GM13977 (cell line): ENCODE measurements around the gene NES.

ENCODE experiments used
- DNase-seq: peaks from one replicate; pipeline ENCODE4 v3.0.0; 2012; ENCODE audit warnings: low spot score
- in situ Hi-C: fragments of 300-500 bp; cut with MboI; formaldehyde crosslinking; loops from one replicate; pipeline ENCODE4 v1.12.0; 2022; ENCODE audit warnings: low sequenced_read_pairs, low pct_unique_long_range_greater_than_20kb, mixed read lengths, inconsistent platforms; ENCODE audit not compliant: unreplicated experiment
- TF ChIP-seq, protein P1 (sequence below): IDR thresholded peaks from 2 replicates; pipeline ENCODE4 v1.5.1; 2012; ENCODE audit warnings: mild to moderate bottlenecking, control low read depth; ENCODE audit not compliant: insufficient read depth; ENCODE audit errors: extremely low read depth, missing control alignments

NES gene

DNA sequence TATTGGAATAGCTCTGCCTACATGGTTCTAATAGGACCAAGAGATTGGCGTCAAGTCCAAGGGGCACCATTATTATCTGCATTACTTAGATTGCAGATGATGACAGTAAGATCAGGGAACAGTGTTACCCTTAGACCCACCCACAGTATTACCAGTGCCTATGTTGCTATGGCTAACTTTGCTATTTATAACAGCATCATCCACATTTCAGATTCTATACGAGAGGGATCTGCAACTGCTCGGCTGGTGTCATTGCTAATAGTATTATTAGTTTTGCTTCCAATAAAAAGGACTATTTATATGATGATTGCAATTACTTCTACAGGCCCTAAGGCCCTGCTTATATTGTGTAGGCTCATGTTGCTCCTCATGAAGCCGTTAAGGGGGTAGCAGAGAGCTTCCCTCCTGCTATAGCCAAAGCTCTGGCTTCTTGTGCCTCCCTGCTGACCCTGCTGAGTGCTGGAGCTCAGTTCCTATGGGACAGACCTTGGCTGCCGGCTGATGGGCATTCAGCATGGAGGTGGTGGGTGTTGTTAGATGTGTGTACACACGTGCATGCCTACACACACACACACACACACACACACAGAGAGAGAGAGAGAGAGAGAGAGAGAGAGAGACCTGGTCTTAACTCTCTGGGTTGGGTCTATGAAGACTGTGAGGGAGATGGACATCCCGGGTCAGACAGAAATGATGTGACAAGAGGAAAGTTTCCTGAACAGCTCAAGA is 34.0 kb downstream of the NES start:
- in situ Hi-C loops, result no loop called here
- TF ChIP-seq, protein P1, sequence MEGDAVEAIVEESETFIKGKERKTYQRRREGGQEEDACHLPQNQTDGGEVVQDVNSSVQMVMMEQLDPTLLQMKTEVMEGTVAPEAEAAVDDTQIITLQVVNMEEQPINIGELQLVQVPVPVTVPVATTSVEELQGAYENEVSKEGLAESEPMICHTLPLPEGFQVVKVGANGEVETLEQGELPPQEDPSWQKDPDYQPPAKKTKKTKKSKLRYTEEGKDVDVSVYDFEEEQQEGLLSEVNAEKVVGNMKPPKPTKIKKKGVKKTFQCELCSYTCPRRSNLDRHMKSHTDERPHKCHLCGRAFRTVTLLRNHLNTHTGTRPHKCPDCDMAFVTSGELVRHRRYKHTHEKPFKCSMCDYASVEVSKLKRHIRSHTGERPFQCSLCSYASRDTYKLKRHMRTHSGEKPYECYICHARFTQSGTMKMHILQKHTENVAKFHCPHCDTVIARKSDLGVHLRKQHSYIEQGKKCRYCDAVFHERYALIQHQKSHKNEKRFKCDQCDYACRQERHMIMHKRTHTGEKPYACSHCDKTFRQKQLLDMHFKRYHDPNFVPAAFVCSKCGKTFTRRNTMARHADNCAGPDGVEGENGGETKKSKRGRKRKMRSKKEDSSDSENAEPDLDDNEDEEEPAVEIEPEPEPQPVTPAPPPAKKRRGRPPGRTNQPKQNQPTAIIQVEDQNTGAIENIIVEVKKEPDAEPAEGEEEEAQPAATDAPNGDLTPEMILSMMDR, result no peak
- DNase-seq, result no peak

DNA sequence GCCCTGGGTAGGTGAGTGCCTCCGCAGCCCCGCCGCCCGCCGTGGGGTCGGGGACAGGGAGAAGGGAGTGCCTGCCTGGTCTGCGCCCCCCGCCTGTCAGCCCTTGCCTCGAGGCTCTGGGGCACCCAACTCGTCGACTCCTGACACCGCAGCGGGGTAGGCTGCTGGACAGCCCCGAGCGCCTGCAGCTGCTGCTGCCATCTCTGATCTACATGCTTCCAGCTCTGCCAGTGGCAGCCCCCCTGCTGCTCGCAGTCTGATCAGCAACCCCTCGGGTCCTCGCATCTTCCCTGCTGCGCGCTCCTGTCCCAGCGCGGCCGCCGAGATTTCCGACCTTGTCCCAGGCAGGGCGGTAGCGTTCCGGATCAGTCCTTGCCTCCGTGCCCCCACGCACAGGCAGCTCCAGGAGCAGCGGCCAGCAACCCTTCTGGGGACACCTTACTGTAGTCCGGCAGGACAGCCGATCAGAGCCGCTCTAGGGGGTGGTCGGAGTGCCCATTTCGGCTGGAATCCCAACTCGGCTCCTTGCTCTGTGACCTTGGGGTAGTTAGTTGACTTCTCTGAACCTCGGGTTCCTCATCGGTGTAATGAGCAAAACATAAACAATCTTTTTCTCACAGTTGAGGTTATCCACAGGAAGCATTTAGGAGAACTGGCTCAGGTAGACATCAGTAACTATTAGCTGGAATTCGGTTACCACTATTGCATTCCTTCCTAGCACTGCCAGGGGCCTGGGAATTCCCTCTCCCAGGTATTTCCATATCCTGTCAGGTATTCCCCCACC is 34.8 kb downstream of the NES start:
- DNase-seq, result no peak
- TF ChIP-seq, protein P1, result no peak
- in situ Hi-C loops, result no loop called here

DNA sequence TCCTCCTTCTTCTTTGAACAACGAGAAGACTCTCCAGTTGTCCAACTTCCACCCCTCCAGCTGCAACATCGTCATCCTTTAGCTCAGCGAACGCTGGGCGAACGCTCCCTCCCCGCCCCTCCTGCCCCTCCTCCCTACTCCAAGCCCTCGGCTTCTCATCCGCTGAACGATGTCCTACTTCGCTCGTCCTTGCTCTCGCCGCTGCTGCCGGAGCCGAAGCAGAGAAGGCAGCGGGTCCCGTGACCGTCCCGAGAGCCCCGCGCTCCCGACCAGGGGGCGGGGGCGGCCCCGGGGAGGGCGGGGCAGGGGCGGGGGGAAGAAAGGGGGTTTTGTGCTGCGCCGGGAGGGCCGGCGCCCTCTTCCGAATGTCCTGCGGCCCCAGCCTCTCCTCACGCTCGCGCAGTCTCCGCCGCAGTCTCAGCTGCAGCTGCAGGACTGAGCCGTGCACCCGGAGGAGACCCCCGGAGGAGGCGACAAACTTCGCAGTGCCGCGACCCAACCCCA is 35.4 kb downstream of the NES start, which contains the start of gene BCAN:
BCAN (plus strand) TSS at position 357 of the 504 bp plus-strand sequence. CDS start 3,938 bp downstream, outside the sequence.
- peak; percentile 74 for DNase-seq
- TF ChIP-seq, protein P1, result no peak
- in situ Hi-C loops, result no loop called here

DNA sequence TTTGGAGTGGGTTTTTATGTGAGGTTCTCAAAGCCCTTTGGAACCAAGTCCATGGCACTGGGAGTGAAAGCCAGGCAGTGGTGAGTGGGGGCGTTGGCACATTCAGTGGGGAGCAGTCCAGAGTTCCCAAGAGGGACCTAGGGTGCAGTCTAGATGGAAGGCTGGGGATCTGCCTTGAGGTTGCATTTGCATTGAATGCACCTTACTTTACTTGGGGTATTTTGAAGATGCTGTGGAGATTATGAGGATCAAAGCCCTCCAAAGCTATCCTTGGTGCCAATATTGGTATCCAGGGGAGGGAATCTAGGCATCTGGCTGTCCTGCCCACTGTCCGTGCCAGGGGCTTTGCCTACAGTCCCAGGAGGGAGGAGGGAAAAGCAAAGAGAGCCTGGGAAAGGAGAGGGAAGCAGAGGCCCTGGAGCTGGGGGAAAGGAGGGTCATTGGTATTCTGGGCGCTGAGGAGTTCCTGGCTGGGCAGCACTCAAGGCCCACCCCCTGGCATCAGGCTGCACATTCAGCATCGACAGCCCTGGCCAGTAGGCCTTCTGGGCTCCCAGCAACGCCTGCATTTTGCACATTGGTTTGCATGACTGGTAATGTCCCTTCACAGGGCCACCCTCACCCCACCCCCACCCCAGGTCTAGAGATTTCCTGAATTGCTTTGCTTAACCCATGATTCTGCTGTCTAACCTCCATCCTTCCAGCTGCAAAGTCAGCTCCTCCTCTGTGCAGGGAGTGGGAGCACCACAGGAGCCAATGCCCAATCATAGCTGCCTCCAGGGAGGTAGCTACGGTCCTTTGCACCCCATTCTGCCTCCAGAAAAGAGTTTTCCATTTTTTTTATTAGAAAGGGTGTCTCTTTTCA is 36.1 kb downstream of the NES start:
- DNase-seq, result no peak
- in situ Hi-C loops, result no loop called here

DNA sequence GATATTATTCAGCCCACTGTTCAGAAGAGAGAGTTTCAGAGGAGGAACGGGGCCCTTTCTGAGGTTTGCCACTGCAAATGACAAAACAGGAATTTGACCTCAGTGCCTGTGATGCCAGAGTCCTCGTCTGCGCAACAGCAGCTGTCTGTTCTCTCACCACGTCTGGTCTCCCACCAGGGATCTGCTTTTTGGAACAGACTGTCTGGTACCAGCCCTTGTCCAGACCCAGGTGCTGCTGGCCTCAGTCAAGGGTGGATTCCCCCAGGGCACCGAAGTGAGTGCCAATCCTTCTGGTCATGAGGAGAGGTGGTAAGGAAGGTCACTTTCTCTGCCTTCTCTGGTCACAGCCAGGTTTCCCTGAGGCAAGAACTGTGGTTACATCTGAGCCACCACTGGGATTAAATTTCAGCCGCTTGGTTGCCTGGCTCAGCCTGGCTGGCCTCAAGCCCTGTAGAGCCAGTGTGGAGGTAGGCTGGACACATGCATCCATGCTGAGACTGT is 37.6 kb downstream of the NES start:
- in situ Hi-C loops, result no loop called here
- DNase-seq, result no peak
- TF ChIP-seq, protein P1, result no peak

More for the DNA sequence above, 36.1 kb downstream of the NES start:
- TF ChIP-seq, protein P1, result no peak
